ENCODE results near the gene PTPRN2.

Gene PTPRN2

DNA sequence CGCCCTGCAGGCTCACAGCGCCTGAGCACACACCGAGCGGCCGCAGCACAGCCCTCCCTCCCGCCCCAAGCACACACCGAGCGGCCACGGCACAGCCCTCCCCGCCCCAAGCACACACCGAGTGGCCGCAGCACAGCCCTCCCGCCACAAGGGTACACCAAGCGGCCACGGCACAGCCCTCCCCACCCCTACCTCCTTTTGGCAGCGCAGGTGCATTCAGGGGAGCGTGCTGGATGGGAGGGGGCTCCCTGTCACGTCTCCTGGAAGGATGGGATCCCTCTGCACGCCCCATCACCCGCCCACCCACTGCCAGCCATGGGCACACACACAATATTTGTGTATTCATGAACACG is 768.2 kb downstream of the PTPRN2 start:
- H3K4me2 ChIP-seq (ENCODE audit: low read length) = no peak overlapping the region
- no peaks in the 10 kb centered on the region for H3K79me1 ChIP-seq (ENCODE audit: low read length)
- no peaks in the 10 kb centered on the region for H3K4me1 ChIP-seq (ENCODE audit: control insufficient read depth, low read depth, low read length)
- no peak overlapping the region for H4K5ac ChIP-seq (ENCODE audit: low read length)
- H2BK15ac ChIP-seq (replicated peaks; ENCODE audit: low read depth) = no peak overlapping the region
- no peaks in the 10 kb centered on the region for H3K36me3 ChIP-seq (ENCODE audit: control insufficient read depth, insufficient read depth, low read length)
- no peak overlapping the region for H3K4ac ChIP-seq (ENCODE audit: low read depth, low read length)
- no peaks in the 10 kb centered on the region for H3K79me2 ChIP-seq (ENCODE audit: control insufficient read depth, insufficient read depth, low read length)
- H3K23ac ChIP-seq (ENCODE audit: low read length) = no peak overlapping the region
- H3K27ac ChIP-seq (ENCODE audit: low read depth, low read length) = no peak overlapping the region
- no CpG with 5 or more reads among the region's 21 CpGs for WGBS (ENCODE audit: extremely low coverage, insufficient coverage, low lambda C conversion rate)
- no peak for DNase-seq
- no peak overlapping the region for H2AK5ac ChIP-seq (ENCODE audit: low read length)
- no peak overlapping the region for H3K18ac ChIP-seq (ENCODE audit: low read length)
- H3K56ac ChIP-seq (ENCODE audit: low read length) = no peak overlapping the region
- no peak overlapping the region for H3K4me3 ChIP-seq (ENCODE audit: low read length)
- H2BK120ac ChIP-seq (ENCODE audit: low read depth, low read length) = no peak overlapping the region
- no peak overlapping the region for H3K9ac ChIP-seq (ENCODE audit: low read length)
- no peak overlapping the region for H2BK5ac ChIP-seq (ENCODE audit: low read length)
- no peaks in the 10 kb centered on the region for H3K27me3 ChIP-seq (ENCODE audit: insufficient read depth, low read length, poor library complexity)
- H4K8ac ChIP-seq (ENCODE audit: low read depth, low read length) = no peak overlapping the region

DNA sequence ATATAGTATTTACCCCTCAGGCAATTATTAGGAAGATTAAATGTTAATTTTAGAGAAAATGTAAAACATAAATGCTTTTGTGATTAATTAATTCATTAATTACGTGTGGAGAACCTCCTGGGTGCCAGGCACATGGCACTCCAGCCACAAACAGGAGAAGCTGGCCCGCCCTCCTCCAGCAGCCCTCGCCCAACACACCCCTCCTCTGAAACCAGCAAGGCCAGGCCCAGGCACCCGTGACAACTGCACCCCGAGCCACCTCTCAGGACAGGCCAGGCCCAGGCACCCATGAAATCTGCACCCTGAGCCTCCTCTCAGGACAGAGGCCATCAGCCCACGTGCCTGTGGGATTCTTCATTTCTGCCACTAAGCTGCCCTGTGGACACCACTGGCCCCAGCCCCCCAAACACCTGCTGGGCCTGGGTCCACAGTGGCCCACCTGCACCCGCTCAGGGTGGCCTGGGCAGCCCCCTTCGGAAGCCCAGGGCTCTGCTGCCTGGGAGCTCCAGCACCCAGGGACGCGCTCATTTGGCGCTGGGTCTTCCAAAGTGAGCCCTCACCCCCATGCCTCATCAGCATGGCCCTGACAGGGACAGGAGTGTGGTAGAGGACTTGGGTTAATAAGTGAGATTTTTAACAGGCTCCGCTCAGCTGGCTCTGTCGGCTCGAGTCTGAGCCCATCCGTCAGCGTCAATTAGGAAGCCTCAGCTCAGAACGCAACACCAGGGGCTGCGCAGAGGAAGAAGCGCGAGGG is 768.7 kb downstream of the PTPRN2 start:
- Histone ChIP-seq H3K23ac (ENCODE audit: low read length) (no peak overlapping the region), H3K79me2 (ENCODE audit: control insufficient read depth, insufficient read depth, low read length) (no peaks in the 10 kb centered on the region), H3K27ac (ENCODE audit: low read depth, low read length) (no peak overlapping the region), H3K4ac (ENCODE audit: low read depth, low read length) (no peak overlapping the region), H3K9ac (ENCODE audit: low read length) (no peak overlapping the region), H3K18ac (ENCODE audit: low read length) (no peak overlapping the region), H3K27me3 (ENCODE audit: insufficient read depth, low read length, poor library complexity) (no peaks in the 10 kb centered on the region), H2BK15ac (replicated peaks; ENCODE audit: low read depth) (no peak overlapping the region), H2AK5ac (ENCODE audit: low read length) (no peak overlapping the region), H3K36me3 (ENCODE audit: control insufficient read depth, insufficient read depth, low read length) (no peaks in the 10 kb centered on the region), H2BK120ac (ENCODE audit: low read depth, low read length) (no peak overlapping the region), H3K79me1 (ENCODE audit: low read length) (no peaks in the 10 kb centered on the region), H2BK5ac (ENCODE audit: low read length) (no peak overlapping the region), H4K5ac (ENCODE audit: low read length) (no peak overlapping the region), H3K4me2 (ENCODE audit: low read length) (no peak overlapping the region), H4K8ac (ENCODE audit: low read depth, low read length) (no peak overlapping the region), H3K56ac (ENCODE audit: low read length) (no peak overlapping the region), H3K4me1 (ENCODE audit: control insufficient read depth, low read depth, low read length) (no peaks in the 10 kb centered on the region), H3K4me3 (ENCODE audit: low read length) (no peak overlapping the region)
- no peak for DNase-seq
- no CpG with 5 or more reads among the region's 20 CpGs for WGBS (ENCODE audit: extremely low coverage, insufficient coverage, low lambda C conversion rate)

DNA sequence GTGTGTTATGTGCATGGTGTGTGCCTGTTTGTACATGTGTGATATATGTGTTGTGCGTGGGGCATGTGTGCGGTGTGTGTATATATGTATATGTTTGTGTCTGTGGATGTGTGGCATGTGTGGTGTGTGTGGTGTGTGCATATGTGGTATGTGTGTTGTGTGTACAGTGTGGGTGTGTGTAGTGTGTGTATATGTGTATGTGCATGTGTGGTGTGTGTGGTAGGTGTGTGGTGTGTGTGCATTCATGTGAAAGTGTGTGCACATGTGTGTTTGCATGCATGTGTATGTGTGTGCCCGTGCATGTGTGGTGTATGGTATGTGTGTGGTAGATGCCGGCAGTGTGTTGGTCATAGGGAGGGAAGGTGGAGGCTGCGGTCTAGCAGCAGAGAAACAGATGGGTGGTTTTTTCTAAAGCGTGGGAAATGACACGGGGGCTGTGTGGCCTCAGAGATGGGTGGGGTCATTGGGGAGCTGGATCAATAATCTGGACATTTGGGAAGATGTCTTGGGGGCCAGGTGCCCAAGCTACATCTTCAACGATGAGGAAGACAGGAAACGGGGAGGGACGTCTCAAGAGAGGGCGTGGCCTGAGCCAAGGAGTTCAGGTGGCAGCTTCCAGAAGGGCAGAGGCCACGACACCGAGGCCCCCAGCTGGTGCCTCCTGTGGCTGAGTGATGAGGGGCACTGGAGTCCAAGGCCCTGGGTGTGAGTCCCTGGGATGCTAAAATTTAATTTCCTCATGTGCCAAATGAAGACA is 769.5 kb downstream of the PTPRN2 start:
- H3K79me2 ChIP-seq (ENCODE audit: control insufficient read depth, insufficient read depth, low read length) = no peaks in the 10 kb centered on the region
- H3K27ac ChIP-seq (ENCODE audit: low read depth, low read length) = no peak overlapping the region
- H3K36me3 ChIP-seq (ENCODE audit: control insufficient read depth, insufficient read depth, low read length) = no peaks in the 10 kb centered on the region
- H3K18ac ChIP-seq (ENCODE audit: low read length) = no peak overlapping the region
- DNase-seq = no peak
- no peak overlapping the region for H3K23ac ChIP-seq (ENCODE audit: low read length)
- no peak overlapping the region for H2AK5ac ChIP-seq (ENCODE audit: low read length)
- no peak overlapping the region for H3K4me3 ChIP-seq (ENCODE audit: low read length)
- H2BK5ac ChIP-seq (ENCODE audit: low read length) = no peak overlapping the region
- no CpG with 5 or more reads among the region's 13 CpGs for WGBS (ENCODE audit: extremely low coverage, insufficient coverage, low lambda C conversion rate)
- no peaks in the 10 kb centered on the region for H3K4me1 ChIP-seq (ENCODE audit: control insufficient read depth, low read depth, low read length)
- H4K5ac ChIP-seq (ENCODE audit: low read length) = no peak overlapping the region
- no peak overlapping the region for H2BK120ac ChIP-seq (ENCODE audit: low read depth, low read length)
- no peak overlapping the region for H3K4ac ChIP-seq (ENCODE audit: low read depth, low read length)
- H3K4me2 ChIP-seq (ENCODE audit: low read length) = no peak overlapping the region
- H3K56ac ChIP-seq (ENCODE audit: low read length) = no peak overlapping the region
- H3K79me1 ChIP-seq (ENCODE audit: low read length) = no peaks in the 10 kb centered on the region
- H3K27me3 ChIP-seq (ENCODE audit: insufficient read depth, low read length, poor library complexity) = no peaks in the 10 kb centered on the region
- no peak overlapping the region for H4K8ac ChIP-seq (ENCODE audit: low read depth, low read length)
- H2BK15ac ChIP-seq (replicated peaks; ENCODE audit: low read depth) = no peak overlapping the region
- no peak overlapping the region for H3K9ac ChIP-seq (ENCODE audit: low read length)

DNA sequence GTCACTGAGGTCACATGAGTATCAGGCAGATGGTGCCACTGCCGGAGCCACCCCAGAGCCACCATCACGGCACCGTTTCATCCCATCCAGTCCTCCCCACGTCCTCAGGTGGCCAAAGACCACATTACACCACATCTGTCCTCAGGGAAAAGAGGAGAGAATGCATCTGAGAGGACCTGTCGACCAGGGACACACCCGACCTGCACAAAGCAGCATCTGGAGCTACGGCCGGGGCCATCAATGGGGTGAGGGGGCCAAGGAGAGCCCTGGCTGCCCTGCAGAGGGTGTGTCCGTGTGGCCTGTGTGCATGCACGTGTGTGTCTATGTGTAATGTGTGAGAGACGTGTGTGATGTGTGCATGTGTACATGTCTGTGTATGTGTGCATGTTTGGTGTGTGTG is 770.2 kb downstream of the PTPRN2 start:
- Histone ChIP-seq H3K18ac (ENCODE audit: low read length) (no peak overlapping the region), H3K4ac (ENCODE audit: low read depth, low read length) (no peak overlapping the region), H3K36me3 (ENCODE audit: control insufficient read depth, insufficient read depth, low read length) (no peaks in the 10 kb centered on the region), H3K79me1 (ENCODE audit: low read length) (no peaks in the 10 kb centered on the region), H2AK5ac (ENCODE audit: low read length) (no peak overlapping the region), H2BK5ac (ENCODE audit: low read length) (no peak overlapping the region), H4K5ac (ENCODE audit: low read length) (no peak overlapping the region), H3K27ac (ENCODE audit: low read depth, low read length) (no peak overlapping the region), H3K4me1 (ENCODE audit: control insufficient read depth, low read depth, low read length) (no peaks in the 10 kb centered on the region), H3K4me2 (ENCODE audit: low read length) (no peak overlapping the region), H3K79me2 (ENCODE audit: control insufficient read depth, insufficient read depth, low read length) (no peaks in the 10 kb centered on the region), H2BK15ac (replicated peaks; ENCODE audit: low read depth) (no peak overlapping the region), H3K9ac (ENCODE audit: low read length) (no peak overlapping the region), H3K4me3 (ENCODE audit: low read length) (no peak overlapping the region), H2BK120ac (ENCODE audit: low read depth, low read length) (no peak overlapping the region), H4K8ac (ENCODE audit: low read depth, low read length) (no peak overlapping the region), H3K23ac (ENCODE audit: low read length) (no peak overlapping the region), H3K56ac (ENCODE audit: low read length) (no peak overlapping the region), H3K27me3 (ENCODE audit: insufficient read depth, low read length, poor library complexity) (no peaks in the 10 kb centered on the region)
- 100% methylated on average over 1 of the region's 11 CpGs for WGBS (ENCODE audit: extremely low coverage, insufficient coverage, low lambda C conversion rate)
- no peak for DNase-seq

DNA sequence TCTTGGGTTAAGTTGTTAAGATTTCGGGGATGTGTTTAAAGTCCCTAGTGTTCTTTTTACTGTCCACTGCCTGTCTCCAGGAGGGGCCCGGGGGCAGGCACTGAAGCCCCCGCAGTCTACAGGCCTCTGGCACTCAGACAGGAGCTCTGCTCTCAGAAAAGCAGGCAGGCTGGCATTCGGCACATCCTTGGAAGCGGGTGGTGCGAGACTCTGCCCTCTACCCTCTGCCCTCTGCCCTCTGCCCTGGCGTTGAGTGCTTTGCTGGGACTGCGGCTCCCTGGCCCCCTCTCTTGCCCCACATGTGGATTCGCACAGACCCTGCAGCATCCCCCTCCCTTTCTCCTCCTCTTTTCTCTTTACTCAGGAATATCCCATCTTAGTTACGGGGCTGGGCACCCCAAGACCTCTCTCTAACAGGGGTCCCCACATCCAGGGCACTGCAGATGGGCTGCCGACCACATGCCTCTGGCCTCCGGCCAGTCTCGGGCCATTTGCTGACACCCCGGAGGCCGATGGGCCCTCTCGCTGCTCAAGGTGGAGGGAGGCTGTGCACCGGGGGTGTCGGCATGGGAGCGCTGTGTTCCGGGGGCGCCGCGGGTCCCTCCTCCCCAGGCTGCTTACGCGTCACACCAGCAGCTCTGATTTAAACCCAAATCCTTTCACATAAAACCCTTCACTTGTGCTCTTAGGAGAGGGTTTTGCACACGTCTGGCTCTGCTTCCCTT is 770.9 kb downstream of the PTPRN2 start:
- no peak overlapping the region for H3K27ac ChIP-seq (ENCODE audit: low read depth, low read length)
- WGBS (ENCODE audit: extremely low coverage, insufficient coverage, low lambda C conversion rate) = no CpG with 5 or more reads among the region's 26 CpGs

More for the DNA sequence above, 770.9 kb downstream of the PTPRN2 start:
- H3K56ac ChIP-seq (ENCODE audit: low read length) = no peak overlapping the region
- H2BK15ac ChIP-seq (replicated peaks; ENCODE audit: low read depth) = no peak overlapping the region
- H3K79me1 ChIP-seq (ENCODE audit: low read length) = no peaks in the 10 kb centered on the region
- H3K4me3 ChIP-seq (ENCODE audit: low read length) = no peak overlapping the region
- H2BK120ac ChIP-seq (ENCODE audit: low read depth, low read length) = no peak overlapping the region
- no peak overlapping the region for H3K9ac ChIP-seq (ENCODE audit: low read length)
- no peaks in the 10 kb centered on the region for H3K4me1 ChIP-seq (ENCODE audit: control insufficient read depth, low read depth, low read length)
- no peaks in the 10 kb centered on the region for H3K36me3 ChIP-seq (ENCODE audit: control insufficient read depth, insufficient read depth, low read length)
- H3K23ac ChIP-seq (ENCODE audit: low read length) = no peak overlapping the region
- no peak for DNase-seq
- no peak overlapping the region for H3K18ac ChIP-seq (ENCODE audit: low read length)
- no peak overlapping the region for H2AK5ac ChIP-seq (ENCODE audit: low read length)
- H4K8ac ChIP-seq (ENCODE audit: low read depth, low read length) = no peak overlapping the region
- H3K4me2 ChIP-seq (ENCODE audit: low read length) = no peak overlapping the region
- H2BK5ac ChIP-seq (ENCODE audit: low read length) = no peak overlapping the region
- no peak overlapping the region for H3K4ac ChIP-seq (ENCODE audit: low read depth, low read length)
- no peaks in the 10 kb centered on the region for H3K27me3 ChIP-seq (ENCODE audit: insufficient read depth, low read length, poor library complexity)
- H4K5ac ChIP-seq (ENCODE audit: low read length) = no peak overlapping the region
- no peaks in the 10 kb centered on the region for H3K79me2 ChIP-seq (ENCODE audit: control insufficient read depth, insufficient read depth, low read length)
